Measurements from ENCODE around the gene GLT6D1. TPM values are rescaled to one million over a fixed set of nuclear protein-coding genes. Genes with fewer than 3 reads are reported as not detected.

The GLT6D1 gene
- total RNA-seq, result not detected

- Histone ChIP-seq H3K9me3 (peaks cover 0 to 5% of the 10 kb centered on the region in 2 donors), H3K27ac (no peak within 1 kb of the TSS), H3K4me3 (no peak within 1 kb of the TSS), H3K27me3 (no peaks in the 10 kb centered on the region), H3K4me1 (no peaks in the 10 kb centered on the region), H3K36me3 (no peaks in the 10 kb centered on the region)
- intact Hi-C loops (cut with DNase I), result no loop called here
- no peak for DNase-seq (ENCODE audit: low spot score in 2 of 2)
- no peak for TF ChIP-seq CTCF (IDR thresholded peaks at IDR 0.05)
Observed at GRCh38 chr9:135639196-135639595, at the start of gene GLT6D1. Gene GLT6D1 (minus strand): TSS chr9:135639540. CDS start chr9:135639187, 353 bp downstream.

DNA sequence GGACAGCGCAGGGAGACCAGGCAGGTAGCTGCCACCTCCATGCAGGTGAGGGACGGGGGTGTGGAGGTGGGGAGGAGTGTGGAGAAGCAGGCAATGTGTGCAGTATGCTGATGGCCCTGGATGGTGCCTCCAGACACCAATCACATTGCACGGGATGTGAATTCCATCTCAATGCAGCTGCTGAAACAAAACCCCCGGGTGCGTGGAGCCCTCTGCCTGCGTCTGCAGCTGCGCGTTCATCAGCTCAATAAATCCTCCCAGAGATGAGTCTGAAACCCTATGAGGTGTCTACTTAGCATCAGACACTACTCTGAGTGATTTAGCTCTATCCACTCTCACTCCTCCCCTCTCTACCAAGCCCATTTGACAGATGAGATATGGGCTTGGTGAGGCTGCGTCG lies 49.7 kb upstream of the GLT6D1 start:
- TF ChIP-seq CTCF (IDR thresholded peaks at IDR 0.05), result no peak
- Histone ChIP-seq H3K4me3 (no peak overlapping the region), H3K4me1 (no peaks in the 10 kb centered on the region), H3K36me3 (no peaks in the 10 kb centered on the region), H3K27ac (no peak overlapping the region), H3K27me3 (no peaks in the 10 kb centered on the region), H3K9me3 (no peaks in the 10 kb centered on the region)
- intact Hi-C loops (cut with DNase I), result no loop called here
- DNase-seq (ENCODE audit: low spot score in 2 of 2), result no peak

- no peak for DNase-seq (ENCODE audit: low spot score in 2 of 2)
- no peak for TF ChIP-seq CTCF (IDR thresholded peaks at IDR 0.05)
- no peaks in the 10 kb centered on the region for H3K4me1 ChIP-seq
- no peaks in the 10 kb centered on the region for H3K36me3 ChIP-seq
- no peak overlapping the region for H3K27ac ChIP-seq
- intact Hi-C loops (cut with DNase I), result no loop called here
- H3K4me3 ChIP-seq, result no peak overlapping the region
- no peaks in the 10 kb centered on the region for H3K9me3 ChIP-seq
- H3K27me3 ChIP-seq, result no peaks in the 10 kb centered on the region
Observed at GRCh38 chr9:135687216-135687615, 47.9 kb upstream of the GLT6D1 start.

- Histone ChIP-seq H3K27me3 (no peaks in the 10 kb centered on the region), H3K27ac (no peak overlapping the region), H3K9me3 (no peaks in the 10 kb centered on the region), H3K36me3 (no peaks in the 10 kb centered on the region), H3K4me1 (no peaks in the 10 kb centered on the region), H3K4me3 (no peak overlapping the region)
- no peak for DNase-seq (ENCODE audit: low spot score in 2 of 2)
- TF ChIP-seq CTCF (IDR thresholded peaks at IDR 0.05), result no peak
- intact Hi-C loops (cut with DNase I), result no loop called here
Observed at GRCh38 chr9:135684691-135685090, 45.4 kb upstream of the GLT6D1 start.

GRCh38 chr9:135683401-135684034 lies 44.2 kb upstream of the GLT6D1 start:
- no peaks in the 10 kb centered on the region for H3K4me1 ChIP-seq
- no peaks in the 10 kb centered on the region for H3K36me3 ChIP-seq
- no peak for DNase-seq (ENCODE audit: low spot score in 2 of 2)
- TF ChIP-seq CTCF (IDR thresholded peaks at IDR 0.05), result no peak
- no peak overlapping the region for H3K27ac ChIP-seq
- H3K9me3 ChIP-seq, result no peaks in the 10 kb centered on the region
- H3K27me3 ChIP-seq, result no peaks in the 10 kb centered on the region
- intact Hi-C loops (cut with DNase I), result no loop called here
- no peak overlapping the region for H3K4me3 ChIP-seq

GRCh38 chr9:135681161-135681560 lies 41.8 kb upstream of the GLT6D1 start:
- H3K27me3 ChIP-seq, result no peaks in the 10 kb centered on the region
- no peak overlapping the region for H3K4me3 ChIP-seq
- H3K9me3 ChIP-seq, result no peaks in the 10 kb centered on the region
- no peaks in the 10 kb centered on the region for H3K4me1 ChIP-seq
- no peak for TF ChIP-seq CTCF (IDR thresholded peaks at IDR 0.05)
- no peaks in the 10 kb centered on the region for H3K36me3 ChIP-seq
- intact Hi-C loops (cut with DNase I), result no loop called here
- no peak overlapping the region for H3K27ac ChIP-seq
- no peak for DNase-seq (ENCODE audit: low spot score in 2 of 2)
